ENCODE results near the gene KLHL20.
"Not testable (repeated sequence)": the region's sequence is repeated elsewhere in the genome, so short reads cannot be mapped to it uniquely, and the experiment has no call there.

Gene KLHL20

GRCh38 chr1:173758980-173759379 is 44.2 kb downstream of the KLHL20 start:
- Histone ChIP-seq H3K4me1 (ENCODE audit: insufficient read depth, low read length, poor library complexity, severe bottlenecking) (no peaks in the 10 kb centered on the region), H3K9me3 (ENCODE audit: insufficient read depth, low read depth, low read length) (0 out of 2 replicates have a peak, but pooled peaks cover 3% of the 10 kb centered on the region), H3K4me2 (ENCODE audit: low read depth, low read length, poor library complexity, severe bottlenecking) (no peak overlapping the region), H3K79me2 (ENCODE audit: insufficient read depth, low read length) (no peaks in the 10 kb centered on the region), H2AFZ (ENCODE audit: low read length) (no peak overlapping the region), H3K4me3 (ENCODE audit: low read length, poor library complexity, severe bottlenecking) (no peak overlapping the region), H3K36me3 (ENCODE audit: insufficient read depth, low read length) (peaks cover 56% of the 10 kb centered on the region; the same call in 1 of the 2 replicates), H3K9me2 (replicated peaks; ENCODE audit: low read depth, low read length) (no peaks in the 10 kb centered on the region), H3K9ac (ENCODE audit: low read depth, low read length, poor library complexity, severe bottlenecking) (no peak overlapping the region), H4K20me1 (ENCODE audit: insufficient read depth, low read length, poor library complexity, severe bottlenecking) (no peaks in the 10 kb centered on the region), H3F3A (ENCODE audit: low read depth) (no peaks in the 10 kb centered on the region), H3K27me3 (ENCODE audit: insufficient read depth, low read length, poor library complexity, severe bottlenecking) (no peaks in the 10 kb centered on the region)
- TF ChIP-seq CTCF (conservative IDR thresholded peaks at IDR 0.05; ENCODE audit: low read length) (no peak), EZH2phosphoT487 (IDR thresholded peaks at IDR 0.05; ENCODE audit: borderline replicate concordance) (no peak)

GRCh38 chr1:173764331-173764730 is 49.5 kb downstream of the KLHL20 start:
- not testable (repeated sequence) for H3K79me2 ChIP-seq (ENCODE audit: insufficient read depth, low read length); H4K20me1 ChIP-seq (ENCODE audit: insufficient read depth, low read length, poor library complexity, severe bottlenecking); H3K27me3 ChIP-seq (ENCODE audit: insufficient read depth, low read length, poor library complexity, severe bottlenecking); H3K9ac ChIP-seq (ENCODE audit: low read depth, low read length, poor library complexity, severe bottlenecking); H3K4me1 ChIP-seq (ENCODE audit: insufficient read depth, low read length, poor library complexity, severe bottlenecking); H2AFZ ChIP-seq (ENCODE audit: low read length); H3F3A ChIP-seq (ENCODE audit: low read depth); H3K9me3 ChIP-seq (ENCODE audit: insufficient read depth, low read depth, low read length); H3K9me2 ChIP-seq (replicated peaks; ENCODE audit: low read depth, low read length); H3K4me2 ChIP-seq (ENCODE audit: low read depth, low read length, poor library complexity, severe bottlenecking); H3K4me3 ChIP-seq (ENCODE audit: low read length, poor library complexity, severe bottlenecking)
- peaks cover 17% of the 10 kb centered on the region; the same call in 1 of the 2 replicates for H3K36me3 ChIP-seq (ENCODE audit: insufficient read depth, low read length)

GRCh38 chr1:173768206-173768605 is 53.4 kb downstream of the KLHL20 start:
- H3K4me2 ChIP-seq (ENCODE audit: low read depth, low read length, poor library complexity, severe bottlenecking): no peak overlapping the region
- H3K27me3 ChIP-seq (ENCODE audit: insufficient read depth, low read length, poor library complexity, severe bottlenecking): no peaks in the 10 kb centered on the region

More at GRCh38 chr1:173768206-173768605, 53.4 kb downstream of the KLHL20 start:
- Histone ChIP-seq H3K9me2 (replicated peaks; ENCODE audit: low read depth, low read length) (no peaks in the 10 kb centered on the region), H3K4me1 (ENCODE audit: insufficient read depth, low read length, poor library complexity, severe bottlenecking) (no peaks in the 10 kb centered on the region), H3K9me3 (ENCODE audit: insufficient read depth, low read depth, low read length) (0 out of 2 replicates have a peak, but pooled peaks cover 3% of the 10 kb centered on the region), H3K9ac (ENCODE audit: low read depth, low read length, poor library complexity, severe bottlenecking) (no peak overlapping the region), H3K79me2 (ENCODE audit: insufficient read depth, low read length) (no peaks in the 10 kb centered on the region), H2AFZ (ENCODE audit: low read length) (no peak overlapping the region), H4K20me1 (ENCODE audit: insufficient read depth, low read length, poor library complexity, severe bottlenecking) (no peaks in the 10 kb centered on the region), H3K36me3 (ENCODE audit: insufficient read depth, low read length) (peaks cover 10% of the 10 kb centered on the region; the same call in 1 of the 2 replicates), H3K4me3 (ENCODE audit: low read length, poor library complexity, severe bottlenecking) (no peak overlapping the region), H3F3A (ENCODE audit: low read depth) (no peaks in the 10 kb centered on the region)
- no peak for TF ChIP-seq CTCF (conservative IDR thresholded peaks at IDR 0.05; ENCODE audit: low read length)
- TF ChIP-seq EZH2phosphoT487 (IDR thresholded peaks at IDR 0.05; ENCODE audit: borderline replicate concordance): no peak

Data from Loucy (cell line).